Endodermal cell (in vitro differentiated cells): ENCODE data around the gene GARIN3. TPM values are rescaled to one million over a fixed set of nuclear protein-coding genes. Genes with fewer than 3 reads are reported as not detected.

Source experiments
- DNase-seq: peaks from one replicate; pipeline ENCODE4 v3.0.0-alpha.2; 2017
- H3K27ac ChIP-seq: 2 replicates; pipeline ENCODE4 v1.5.1; 2013; ENCODE audit warnings: mild to moderate bottlenecking, low read depth, low read length, moderate library complexity
- H3K27me3 ChIP-seq: 2 replicates; pipeline ENCODE4 v1.6.1; 2013; ENCODE audit warnings: mild to moderate bottlenecking, low read length, moderate library complexity; ENCODE audit not compliant: insufficient read depth, control insufficient read depth, poor library complexity, severe bottlenecking
- H3K36me3 ChIP-seq: 2 replicates; pipeline ENCODE4 v1.7.0; 2013; ENCODE audit warnings: mild to moderate bottlenecking, low read length, moderate library complexity; ENCODE audit not compliant: control insufficient read depth, insufficient read depth
- H3K4me1 ChIP-seq: one replicate; pipeline ENCODE4 v1.7.0; 2013; ENCODE audit warnings: low read length; ENCODE audit not compliant: control insufficient read depth, insufficient read depth
- H3K4me3 ChIP-seq: 2 replicates; pipeline ENCODE4 v1.5.1; 2013; ENCODE audit warnings: mild to moderate bottlenecking, low read length, moderate library complexity
- H3K9ac ChIP-seq: 2 replicates; pipeline ENCODE4 v1.6.1; 2013; ENCODE audit warnings: mild to moderate bottlenecking, low read length, moderate library complexity; ENCODE audit not compliant: poor library complexity, severe bottlenecking; ENCODE audit errors: extremely low read depth
- H3K9me3 ChIP-seq: 2 replicates; pipeline ENCODE4 v1.6.1; 2013; ENCODE audit warnings: mild to moderate bottlenecking, low read length, moderate library complexity; ENCODE audit not compliant: control insufficient read depth
- H3K27ac Mint-ChIP-seq: 2 replicates; pipeline ENCODE4 v1.8.0; 2020; ENCODE audit warnings: mixed read lengths
- H3K27me3 Mint-ChIP-seq: 2 replicates; pipeline ENCODE4 v1.8.0; 2021; ENCODE audit warnings: mild to moderate bottlenecking, mixed read lengths; ENCODE audit not compliant: insufficient read depth
- H3K36me3 Mint-ChIP-seq: 2 replicates; pipeline ENCODE4 v1.8.0; 2020; ENCODE audit warnings: low read depth, mixed read lengths
- H3K4me1 Mint-ChIP-seq: 2 replicates; pipeline ENCODE4 v1.8.0; 2020; ENCODE audit warnings: mixed read lengths
- H3K4me3 Mint-ChIP-seq: 2 replicates; pipeline ENCODE4 v1.8.0; 2020; ENCODE audit warnings: mild to moderate bottlenecking, moderate library complexity, mixed read lengths
- H3K9me3 Mint-ChIP-seq: 2 replicates; pipeline ENCODE4 v1.8.0; 2020; ENCODE audit warnings: mild to moderate bottlenecking, mixed read lengths
- CTCF ChIP-seq: fragments of 200-600 bp; sonication (generic); conservative IDR thresholded peaks from 2 replicates; pipeline ENCODE4 v1.5.0; 2021; ENCODE audit warnings: antibody characterized with exemption, mild to moderate bottlenecking
- WGBS, 2 experiments: methylation state at CpG; one replicate each; pipeline versions ENCODE4 v1.1.5 to v1.1.7; 2013; ENCODE audit warnings: missing lambda C conversion rate in 2 of 2, mixed read lengths in 1 of 2; ENCODE audit not compliant: insufficient coverage in 1 of 2, insufficient read length in 1 of 2; 5-methylcytosine and 5-hydroxymethylcytosine counted together
- total RNA-seq, 2 donors: library from RNA; stranded (reverse); fragmentation: NEBNext Ultra II Directional in 1 of 2; extraction: Animal tissue kit (Norgen Biotek cat#: 25700) in 1 of 2; gene quantifications; 2 replicates in 1 of 2; 3 replicates in 1 of 2; pipeline ENCODE4 v1.2.1, GENCODE V29; 2021

Gene GARIN3
- total RNA-seq, 2 donors from 2014 or later = not detected

- Histone ChIP-seq H3K36me3 (no peaks in the 10 kb centered on the region), H3K9ac (no peak overlapping the region), H3K4me3 (no peak overlapping the region), H3K27ac (no peak overlapping the region), H3K4me1 (no peaks in the 10 kb centered on the region), H3K27me3 (no peaks in the 10 kb centered on the region), H3K9me3 (no peaks in the 10 kb centered on the region)
- H3K4me1 Mint-ChIP-seq = peaks cover under 1% of the 10 kb centered on the region
- no peak for TF ChIP-seq CTCF
- H3K9me3 Mint-ChIP-seq = peaks cover 16% of the 10 kb centered on the region
- no peaks in the 10 kb centered on the region for H3K27me3 Mint-ChIP-seq
- H3K36me3 Mint-ChIP-seq = peaks cover 2% of the 10 kb centered on the region
- WGBS, 2 experiments = 52 to 97% methylated on average over 2 of the region's 2 CpGs
- H3K27ac Mint-ChIP-seq = no peak overlapping the region
- no peak for DNase-seq
- H3K4me3 Mint-ChIP-seq = no peak overlapping the region
These were observed 6.3 kb upstream of the GARIN3 start for GRCh38 chr5:157172403-157172802.

- Histone ChIP-seq H3K36me3 (no peaks in the 10 kb centered on the region), H3K27ac (no peak overlapping the region), H3K27me3 (no peaks in the 10 kb centered on the region), H3K9me3 (no peaks in the 10 kb centered on the region), H3K4me1 (no peaks in the 10 kb centered on the region), H3K9ac (no peak overlapping the region), H3K4me3 (no peak overlapping the region)
- WGBS, 2 experiments = 97 to 100% methylated on average over 5 of the region's 5 CpGs
- peaks cover 4% of the 10 kb centered on the region for H3K4me1 Mint-ChIP-seq
- H3K27me3 Mint-ChIP-seq = no peaks in the 10 kb centered on the region
- H3K4me3 Mint-ChIP-seq = no peak overlapping the region
- TF ChIP-seq CTCF = no peak
- peaks cover 16% of the 10 kb centered on the region for H3K9me3 Mint-ChIP-seq
- H3K27ac Mint-ChIP-seq = no peak overlapping the region
- no peak for DNase-seq
- peaks cover 2% of the 10 kb centered on the region for H3K36me3 Mint-ChIP-seq
These were observed 2.2 kb upstream of the GARIN3 start for GRCh38 chr5:157168286-157168685.

- Mint-ChIP-seq H3K4me3 (no peak overlapping the region), H3K9me3 (peaks cover 16% of the 10 kb centered on the region), H3K4me1 (peaks cover 4% of the 10 kb centered on the region), H3K27ac (peak overlapping the region; percentile 49), H3K36me3 (peaks cover 2% of the 10 kb centered on the region), H3K27me3 (no peaks in the 10 kb centered on the region)
- no peaks in the 10 kb centered on the region for H3K27me3 ChIP-seq
- no peak for DNase-seq
- no peak overlapping the region for H3K9ac ChIP-seq
- no peak for TF ChIP-seq CTCF
- H3K9me3 ChIP-seq = no peaks in the 10 kb centered on the region
- H3K27ac ChIP-seq = no peak overlapping the region
- no peaks in the 10 kb centered on the region for H3K36me3 ChIP-seq
- H3K4me1 ChIP-seq = no peaks in the 10 kb centered on the region
- WGBS, 2 experiments = 87 to 91% methylated on average over 3 to 4 of the region's 4 CpGs
- no peak overlapping the region for H3K4me3 ChIP-seq
These were observed 1.2 kb upstream of the GARIN3 start for GRCh38 chr5:157167214-157167621.
